Raji (cell line): ENCODE measurements around the gene LRP8.
A peak's percentile ranks its signal among the peaks of the same experiment; 100 is the strongest.

Experiments
- POLR2A ChIP-seq: IDR thresholded peaks from 2 replicates; pipeline ENCODE4 v1.6.1; 2011; ENCODE audit warnings: low read depth, low read length, control low read depth; ENCODE audit not compliant: insufficient read depth

The LRP8 gene

GRCh38 chr1:53242381-53242780, 85.5 kb downstream of the LRP8 start:
- no peak for TF ChIP-seq POLR2A

GRCh38 chr1:53241828-53242227, 86.0 kb downstream of the LRP8 start:
- TF ChIP-seq POLR2A = no peak

- peak; percentile 79 for TF ChIP-seq POLR2A
Measured at GRCh38 chr1:53238197-53239155, 89.4 kb downstream of the LRP8 start, which contains the start of gene MAGOH. Gene MAGOH (minus strand): TSS chr1:53238518. CDS start chr1:53238448, 70 bp downstream.

GRCh38 chr1:53237638-53238037, 90.2 kb downstream of the LRP8 start:
- no peak for TF ChIP-seq POLR2A

GRCh38 chr1:53220962-53221286, 106.9 kb downstream of the LRP8 start:
- TF ChIP-seq POLR2A = no peak

- TF ChIP-seq POLR2A = peak; percentile 99
Measured at GRCh38 chr1:53220171-53220961, 107.5 kb downstream of the LRP8 start, which contains the start of gene CZIB. Gene CZIB (minus strand): TSS chr1:53220634. CDS start chr1:53220575, 59 bp downstream.

GRCh38 chr1:53219711-53220110, 108.2 kb downstream of the LRP8 start:
- TF ChIP-seq POLR2A = no peak

- no peak for TF ChIP-seq POLR2A
Measured at GRCh38 chr1:53218201-53218600, 109.7 kb downstream of the LRP8 start.

- TF ChIP-seq POLR2A = no peak
Measured at GRCh38 chr1:53214376-53214940, 113.4 kb downstream of the LRP8 start.

GRCh38 chr1:53210954-53211353, 116.9 kb downstream of the LRP8 start:
- TF ChIP-seq POLR2A = no peak

GRCh38 chr1:53210352-53210751, 117.5 kb downstream of the LRP8 start:
- no peak for TF ChIP-seq POLR2A

GRCh38 chr1:53207726-53208125, 120.1 kb downstream of the LRP8 start:
- no peak for TF ChIP-seq POLR2A

GRCh38 chr1:53206735-53207379, 121.0 kb downstream of the LRP8 start:
- TF ChIP-seq POLR2A = no peak

GRCh38 chr1:53203466-53203865, 124.4 kb downstream of the LRP8 start:
- TF ChIP-seq POLR2A = no peak

- no peak for TF ChIP-seq POLR2A
Measured at GRCh38 chr1:53198241-53198651, 129.6 kb downstream of the LRP8 start.
